Lower lobe of right lung (tissue), 2 donors: Measurements from ENCODE around the gene FBP1. TPM values are rescaled to one million over a fixed set of nuclear protein-coding genes. Genes with fewer than 3 reads are reported as not detected.
A peak's percentile ranks its signal among the peaks of the same experiment; 100 is the strongest.

ENCODE experiments used
- ATAC-seq, 2 donors: fragments of 200-7000 bp; cut with Tn5 transposase; one replicate each; pipeline ENCODE4 v1.9.1; 2020 to 2022; ENCODE audit warnings: mild to moderate bottlenecking in 2 of 2, moderate library complexity in 2 of 2
- DNase-seq: peaks from one replicate; pipeline ENCODE4 v3.0.0-alpha.2; 2020
- H3K27ac ChIP-seq: fragments of 200-600 bp; one replicate; pipeline ENCODE4 v1.8.0; 2022
- H3K27me3 ChIP-seq: fragments of 200-600 bp; one replicate; pipeline ENCODE4 v1.8.0; 2022; ENCODE audit warnings: low read depth
- H3K36me3 ChIP-seq: fragments of 200-600 bp; one replicate; pipeline ENCODE4 v1.8.0; 2022; ENCODE audit warnings: mild to moderate bottlenecking
- H3K4me1 ChIP-seq: fragments of 200-600 bp; one replicate; pipeline ENCODE4 v1.8.0; 2022
- H3K4me3 ChIP-seq: fragments of 200-600 bp; one replicate; pipeline ENCODE4 v1.8.0; 2022; ENCODE audit warnings: mild to moderate bottlenecking
- H3K9me3 ChIP-seq: fragments of 200-600 bp; one replicate; pipeline ENCODE4 v1.8.0; 2022
- intact Hi-C: fragments of 100-400 bp; cut with DNase I; formaldehyde crosslinking; loops from one replicate; pipeline ENCODE4 v1.11.0; 2022
- total RNA-seq: library from RNA; stranded (reverse); fragmentation: NEBNext Ultra II Directional; extraction: Animal tissue kit (Norgen Biotek cat#: 25700); gene quantifications from one replicate; pipeline ENCODE4 v1.2.1, GENCODE V29; 2021
- TF ChIP-seq, protein P1 (sequence below): fragments of 200-600 bp; IDR thresholded peaks from one replicate; pipeline ENCODE4 v1.8.0; 2022; ENCODE audit warnings: antibody characterized with exemption, mild to moderate bottlenecking
- donor health status: DM: no; HTN: yes; CAD: no; lungs with severe emphysema.

Gene FBP1
- total RNA-seq, 1 donor from 2014 or later: 527 TPM

GRCh38 chr9:94554078-94554438 lies 85.3 kb downstream of the FBP1 start:
- Histone ChIP-seq H3K9me3 (no peaks in the 10 kb centered on the region), H3K4me3 (no peak overlapping the region), H3K4me1 (no peaks in the 10 kb centered on the region), H3K36me3 (no peaks in the 10 kb centered on the region), H3K27ac (no peak overlapping the region), H3K27me3 (peaks cover 5% of the 10 kb centered on the region)
- DNase-seq: no peak
- ATAC-seq: peak; percentile 19 to 49
- TF ChIP-seq, protein P1, sequence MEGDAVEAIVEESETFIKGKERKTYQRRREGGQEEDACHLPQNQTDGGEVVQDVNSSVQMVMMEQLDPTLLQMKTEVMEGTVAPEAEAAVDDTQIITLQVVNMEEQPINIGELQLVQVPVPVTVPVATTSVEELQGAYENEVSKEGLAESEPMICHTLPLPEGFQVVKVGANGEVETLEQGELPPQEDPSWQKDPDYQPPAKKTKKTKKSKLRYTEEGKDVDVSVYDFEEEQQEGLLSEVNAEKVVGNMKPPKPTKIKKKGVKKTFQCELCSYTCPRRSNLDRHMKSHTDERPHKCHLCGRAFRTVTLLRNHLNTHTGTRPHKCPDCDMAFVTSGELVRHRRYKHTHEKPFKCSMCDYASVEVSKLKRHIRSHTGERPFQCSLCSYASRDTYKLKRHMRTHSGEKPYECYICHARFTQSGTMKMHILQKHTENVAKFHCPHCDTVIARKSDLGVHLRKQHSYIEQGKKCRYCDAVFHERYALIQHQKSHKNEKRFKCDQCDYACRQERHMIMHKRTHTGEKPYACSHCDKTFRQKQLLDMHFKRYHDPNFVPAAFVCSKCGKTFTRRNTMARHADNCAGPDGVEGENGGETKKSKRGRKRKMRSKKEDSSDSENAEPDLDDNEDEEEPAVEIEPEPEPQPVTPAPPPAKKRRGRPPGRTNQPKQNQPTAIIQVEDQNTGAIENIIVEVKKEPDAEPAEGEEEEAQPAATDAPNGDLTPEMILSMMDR: no peak
- intact Hi-C loops: no loop called here

Other genes starting within 250 kb of the FBP1 start
- gene PCAT7, start 84.4 kb downstream of the FBP1 start, total RNA-seq: 0.30 TPM
- not detected for gene FBP2, start 45.7 kb downstream of the FBP1 start, total RNA-seq
- 63.7 TPM for gene AOPEP, start 87.2 kb upstream of the FBP1 start, total RNA-seq